GM13976 (cell line): Measurements from ENCODE around the gene ARHGEF37.

Experiments used
- DNase-seq: peaks from one replicate; pipeline ENCODE4 v3.0.0; 2012; ENCODE audit warnings: low spot score
- CTCF ChIP-seq: IDR thresholded peaks from 2 replicates; pipeline ENCODE4 v1.5.1; 2012; ENCODE audit warnings: borderline replicate concordance, mild to moderate bottlenecking; ENCODE audit not compliant: insufficient read depth; ENCODE audit errors: extremely low read depth, missing control alignments, control extremely low read depth
- in situ Hi-C: fragments of 300-500 bp; cut with MboI; formaldehyde crosslinking; loops from one replicate; pipeline ENCODE4 v1.12.0; 2022; ENCODE audit warnings: low sequenced_read_pairs, mixed read lengths, inconsistent platforms; ENCODE audit not compliant: unreplicated experiment

ARHGEF37 gene

GRCh38 chr5:149621415-149622098 is 40.3 kb downstream of the ARHGEF37 start:
- in situ Hi-C loops, result no loop called here
- no peak for DNase-seq
- no peak for TF ChIP-seq CTCF

- in situ Hi-C loops, result no loop called here
- DNase-seq, result no peak
Observed at GRCh38 chr5:149622466-149622865, 41.2 kb downstream of the ARHGEF37 start.

GRCh38 chr5:149623473-149623872 is 42.2 kb downstream of the ARHGEF37 start:
- in situ Hi-C loops, result no loop called here
- no peak for TF ChIP-seq CTCF
- DNase-seq, result no peak

More at GRCh38 chr5:149622466-149622865, 41.2 kb downstream of the ARHGEF37 start:
- no peak for TF ChIP-seq CTCF

- no peak for TF ChIP-seq CTCF
- in situ Hi-C loops, result no loop called here
- DNase-seq, result no peak
Observed at GRCh38 chr5:149627070-149627469, 45.8 kb downstream of the ARHGEF37 start.

- TF ChIP-seq CTCF, result no peak
- in situ Hi-C loops, result no loop called here
- DNase-seq, result no peak
Observed at GRCh38 chr5:149628221-149628620, 46.9 kb downstream of the ARHGEF37 start.

- no peak for DNase-seq
- in situ Hi-C loops, result no loop called here
- no peak for TF ChIP-seq CTCF
Observed at GRCh38 chr5:149628846-149629388, 47.6 kb downstream of the ARHGEF37 start.
